Ecto neural progenitor cell (in vitro differentiated cells): ENCODE data around the gene ABCF3.

Experiments used
- DNase-seq: peaks from one replicate; pipeline ENCODE4 v3.0.0-alpha.2; 2018; ENCODE audit warnings: low spot score

ABCF3 gene

GRCh38 chr3:184233127-184233843, 47.3 kb downstream of the ABCF3 start:
- no peak for DNase-seq

GRCh38 chr3:184234224-184234623, 48.2 kb downstream of the ABCF3 start:
- no peak for DNase-seq

GRCh38 chr3:184234671-184235380, 48.8 kb downstream of the ABCF3 start:
- DNase-seq = no peak

- DNase-seq = no peak
These were observed 49.5 kb downstream of the ABCF3 start for GRCh38 chr3:184235381-184236032.

- no peak for DNase-seq
These were observed 50.0 kb downstream of the ABCF3 start for GRCh38 chr3:184236033-184236410.

- DNase-seq = no peak
These were observed 50.6 kb downstream of the ABCF3 start for GRCh38 chr3:184236636-184237035.

- no peak for DNase-seq
These were observed 51.2 kb downstream of the ABCF3 start for GRCh38 chr3:184237211-184237610.

GRCh38 chr3:184237807-184238206, 51.8 kb downstream of the ABCF3 start:
- DNase-seq = no peak

- DNase-seq = no peak
These were observed 52.3 kb downstream of the ABCF3 start for GRCh38 chr3:184238246-184238818.

- no peak for DNase-seq
These were observed 53.2 kb downstream of the ABCF3 start for GRCh38 chr3:184239221-184239620.

- no peak for DNase-seq
These were observed 53.7 kb downstream of the ABCF3 start for GRCh38 chr3:184239708-184240107.

- DNase-seq = no peak
These were observed 54.6 kb downstream of the ABCF3 start for GRCh38 chr3:184240384-184241140.

- DNase-seq = no peak
These were observed 55.1 kb downstream of the ABCF3 start for GRCh38 chr3:184241141-184241446.

- DNase-seq = no peak
These were observed 55.7 kb downstream of the ABCF3 start for GRCh38 chr3:184241447-184242296.

GRCh38 chr3:184242297-184242685, 56.3 kb downstream of the ABCF3 start:
- no peak for DNase-seq
